Esophagus squamous epithelium (tissue), 4 donors: ENCODE measurements around the gene GMDS.

Experiments
- POLR2A ChIP-seq, 4 donors: fragments of 450-650 bp; IDR thresholded peaks; one replicate each; pipeline ENCODE4 v1.6.1; 2017; ENCODE audit warnings: antibody characterized with exemption in 4 of 4, mild to moderate bottlenecking in 4 of 4, moderate library complexity in 3 of 4
- TF ChIP-seq, protein P1 (sequence below), 6 experiments: fragments of 450-650 bp in 4 of 6; fragments of 200-600 bp in 2 of 6; sonication (generic) in 2 of 6; IDR thresholded peaks; one replicate each; pipeline ENCODE4 v1.5.1; 2016 to 2019; ENCODE audit warnings: antibody characterized with exemption in 6 of 6, mild to moderate bottlenecking in 4 of 6, moderate library complexity in 4 of 6

DNA sequence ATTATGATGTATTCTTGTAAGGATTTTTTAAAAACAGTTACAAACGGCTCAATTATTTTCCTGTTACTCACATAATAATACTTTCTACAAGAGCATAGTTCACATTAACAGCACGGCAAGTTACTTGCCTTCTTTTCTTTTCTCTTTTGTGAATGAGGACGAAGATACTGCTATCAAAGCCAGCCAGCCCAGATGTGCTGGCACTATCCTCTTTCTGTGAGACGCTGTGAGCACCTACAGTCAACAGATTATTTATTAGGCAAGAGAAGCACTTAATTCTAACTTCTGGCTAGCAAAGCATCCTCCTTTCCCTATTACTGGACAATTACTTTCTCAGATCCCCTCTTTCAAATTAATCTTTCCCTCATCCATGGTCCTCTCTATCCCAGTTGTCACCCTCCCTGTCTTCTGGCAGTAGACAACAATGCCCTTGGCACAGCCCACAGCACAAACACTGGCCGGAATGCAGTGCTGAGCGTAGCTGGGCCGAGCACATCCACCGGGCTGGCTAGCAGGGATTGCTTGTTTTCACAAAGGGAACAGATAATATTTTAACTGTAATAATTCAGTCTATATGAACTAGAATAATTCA is 373.6 kb downstream of the GMDS start:
- TF ChIP-seq, protein P1, sequence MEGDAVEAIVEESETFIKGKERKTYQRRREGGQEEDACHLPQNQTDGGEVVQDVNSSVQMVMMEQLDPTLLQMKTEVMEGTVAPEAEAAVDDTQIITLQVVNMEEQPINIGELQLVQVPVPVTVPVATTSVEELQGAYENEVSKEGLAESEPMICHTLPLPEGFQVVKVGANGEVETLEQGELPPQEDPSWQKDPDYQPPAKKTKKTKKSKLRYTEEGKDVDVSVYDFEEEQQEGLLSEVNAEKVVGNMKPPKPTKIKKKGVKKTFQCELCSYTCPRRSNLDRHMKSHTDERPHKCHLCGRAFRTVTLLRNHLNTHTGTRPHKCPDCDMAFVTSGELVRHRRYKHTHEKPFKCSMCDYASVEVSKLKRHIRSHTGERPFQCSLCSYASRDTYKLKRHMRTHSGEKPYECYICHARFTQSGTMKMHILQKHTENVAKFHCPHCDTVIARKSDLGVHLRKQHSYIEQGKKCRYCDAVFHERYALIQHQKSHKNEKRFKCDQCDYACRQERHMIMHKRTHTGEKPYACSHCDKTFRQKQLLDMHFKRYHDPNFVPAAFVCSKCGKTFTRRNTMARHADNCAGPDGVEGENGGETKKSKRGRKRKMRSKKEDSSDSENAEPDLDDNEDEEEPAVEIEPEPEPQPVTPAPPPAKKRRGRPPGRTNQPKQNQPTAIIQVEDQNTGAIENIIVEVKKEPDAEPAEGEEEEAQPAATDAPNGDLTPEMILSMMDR (IDR thresholded peaks at IDR 0.05) = no peak
- no peak for TF ChIP-seq POLR2A (IDR thresholded peaks at IDR 0.05)
